ENCODE data around the gene FAM114A2. TPM values are rescaled to one million over a fixed set of nuclear protein-coding genes. Genes with fewer than 3 reads are reported as not detected.

The FAM114A2 gene
- total and polyA plus RNA-seq, 4 donors, result 5.4 to 18.3 (median 11.6) TPM

GRCh38 chr5:153974813-153975163 is 63.9 kb downstream of the FAM114A2 start:
- no peaks in the 10 kb centered on the region for H3K27me3 ChIP-seq (ENCODE audit: control insufficient read depth in 4 of 4, insufficient read depth in 4 of 4, low read length in 3 of 4)
- no peaks in the 10 kb centered on the region for H3K4me1 ChIP-seq (ENCODE audit: control insufficient read depth in 4 of 4, insufficient read depth in 4 of 4, low read length in 3 of 4)
- H3K9me3 ChIP-seq (ENCODE audit: control insufficient read depth in 4 of 4, low read length in 3 of 4), result no peaks in the 10 kb centered on the region
- H3K4me3 ChIP-seq (ENCODE audit: low read depth in 1 of 3, low read length in 3 of 3), result no peak overlapping the region
- H3K9ac ChIP-seq (ENCODE audit: low read depth in 1 of 2, low read length in 2 of 2), result no peak overlapping the region
- DNase-seq (ENCODE audit: low spot score), result no peak
- H3K27ac ChIP-seq (ENCODE audit: low read depth in 1 of 2, low read length in 2 of 2), result no peak overlapping the region
- TF ChIP-seq JUND (IDR thresholded peaks at IDR 0.05) (no peak), CTCF (IDR thresholded peaks at IDR 0.05; ENCODE audit: low read depth, low read length, missing input control) (no peak), MAX (IDR thresholded peaks at IDR 0.05) (no peak), HNF4A (conservative IDR thresholded peaks at IDR 0.05) (no peak), EGR1 (IDR thresholded peaks at IDR 0.05; ENCODE audit: low read depth in 2 of 2) (no peak), GABPA (IDR thresholded peaks at IDR 0.05 in 1 of 2, conservative IDR thresholded peaks at IDR 0.05 in 1 of 2) (no peak), HNF4G (IDR thresholded peaks at IDR 0.05) (no peak), ATF3 (IDR thresholded peaks at IDR 0.05) (no peak), YY1 (IDR thresholded peaks at IDR 0.05) (no peak), FOXA1 (IDR thresholded peaks at IDR 0.05) (no peak), TAF1 (conservative IDR thresholded peaks at IDR 0.05) (no peak), REST (IDR thresholded peaks at IDR 0.05) (no peak), RAD21 (IDR thresholded peaks at IDR 0.05) (no peak), FOXA2 (IDR thresholded peaks at IDR 0.05) (no peak), RXRA (IDR thresholded peaks at IDR 0.05) (no peak), SP1 (IDR thresholded peaks at IDR 0.05) (no peak), NR2F2 (IDR thresholded peaks at IDR 0.05) (no peak), ZBTB33 (IDR thresholded peaks at IDR 0.05) (no peak)
- H3K36me3 ChIP-seq (ENCODE audit: control insufficient read depth in 4 of 4, insufficient read depth in 3 of 4, low read depth in 1 of 4, low read length in 3 of 4), result no peaks in the 10 kb centered on the region

All from liver (tissue), 9 donors.